Right ventricle myocardium inferior (tissue), 1 donor: ENCODE measurements around the gene HOXC12. TPM values are rescaled to one million over a fixed set of nuclear protein-coding genes. Genes with fewer than 3 reads are reported as not detected.

ENCODE experiments used
- ATAC-seq: fragments of 200-7000 bp; cut with Tn5 transposase; one replicate; pipeline ENCODE4 v1.9.1; 2020; ENCODE audit warnings: mild to moderate bottlenecking, moderate library complexity
- DNase-seq: peaks from one replicate; pipeline ENCODE4 v3.0.0; 2021; ENCODE audit errors: missing footprints
- intact Hi-C: fragments of 100-400 bp; cut with DNase I; formaldehyde crosslinking; loops from one replicate; pipeline ENCODE4 v1.11.0; 2022
- long read RNA-seq: library from polyadenylated mRNA; unstranded; transcript quantifications from one replicate; pipeline ENCODE4 v2.0.0, GENCODE V29; 2021
- total RNA-seq: library from RNA; stranded (reverse); fragmentation: NEBNext Ultra II Directional; extraction: Animal tissue kit (Norgen Biotek cat#: 25700); gene quantifications from one replicate; pipeline ENCODE4 v1.2.1, GENCODE V29; 2021
- donor health status: DM: no; HTN: yes; CAD: no; lungs with severe emphysema.

The HOXC12 gene
- not detected for total RNA-seq
- long read RNA-seq = 0 reads

GRCh38 chr12:53954694-53955035 lies at the start of gene HOXC12:
Gene HOXC12 (plus strand): TSS chr12:53954903. CDS start chr12:53954930, 27 bp downstream.
- no peak for ATAC-seq
- no peak for DNase-seq
- intact Hi-C loops = no loop called here

- DNase-seq = no peak
- intact Hi-C loops = no loop called here
- ATAC-seq = no peak
Measured at GRCh38 chr12:53907103-53907502, 47.6 kb upstream of the HOXC12 start.

DNA sequence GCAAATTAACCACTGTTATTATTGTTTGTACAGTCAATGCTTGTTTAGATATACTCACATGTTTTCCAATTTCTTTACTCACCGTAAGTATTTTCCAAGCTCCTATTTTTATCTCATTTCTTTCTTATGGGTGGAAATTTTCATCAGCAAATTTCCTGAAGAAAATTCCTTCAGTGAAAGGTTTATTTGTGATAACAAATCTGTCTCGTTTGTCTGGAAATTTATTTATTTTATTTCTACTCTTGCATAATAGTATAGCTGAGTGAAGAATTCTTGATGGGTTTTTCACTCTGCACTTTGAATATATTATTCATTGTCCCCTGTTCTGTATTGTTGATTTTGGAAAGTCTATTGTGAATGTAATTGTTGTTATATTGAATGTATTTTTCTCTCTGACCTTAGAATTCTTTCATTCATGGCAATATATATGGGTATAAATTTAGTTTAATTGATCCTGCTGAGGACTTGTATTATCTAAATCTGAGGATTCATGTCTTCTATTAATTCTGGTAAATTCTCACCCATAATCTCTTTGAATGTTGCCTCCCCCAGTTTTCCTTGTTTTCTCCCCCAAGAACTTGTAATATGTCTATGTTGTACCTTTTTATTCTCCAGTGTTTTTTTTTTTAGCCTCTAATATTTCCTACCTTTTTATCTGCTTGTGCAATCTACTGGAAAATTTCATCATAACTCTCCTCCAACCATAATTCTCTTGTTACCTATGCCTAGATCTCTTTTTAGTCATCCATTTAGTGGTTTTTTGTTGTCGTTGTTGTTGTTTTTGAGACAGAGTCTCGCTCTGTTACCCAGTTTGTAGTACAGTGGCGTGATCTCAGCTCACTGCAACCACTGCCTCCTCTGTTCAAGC lies 37.7 kb upstream of the HOXC12 start:
- no peak for DNase-seq
- no peak for ATAC-seq
- intact Hi-C loops = no loop called here

GRCh38 chr12:53924521-53925405 lies 29.9 kb upstream of the HOXC12 start:
- DNase-seq = no peak

DNA sequence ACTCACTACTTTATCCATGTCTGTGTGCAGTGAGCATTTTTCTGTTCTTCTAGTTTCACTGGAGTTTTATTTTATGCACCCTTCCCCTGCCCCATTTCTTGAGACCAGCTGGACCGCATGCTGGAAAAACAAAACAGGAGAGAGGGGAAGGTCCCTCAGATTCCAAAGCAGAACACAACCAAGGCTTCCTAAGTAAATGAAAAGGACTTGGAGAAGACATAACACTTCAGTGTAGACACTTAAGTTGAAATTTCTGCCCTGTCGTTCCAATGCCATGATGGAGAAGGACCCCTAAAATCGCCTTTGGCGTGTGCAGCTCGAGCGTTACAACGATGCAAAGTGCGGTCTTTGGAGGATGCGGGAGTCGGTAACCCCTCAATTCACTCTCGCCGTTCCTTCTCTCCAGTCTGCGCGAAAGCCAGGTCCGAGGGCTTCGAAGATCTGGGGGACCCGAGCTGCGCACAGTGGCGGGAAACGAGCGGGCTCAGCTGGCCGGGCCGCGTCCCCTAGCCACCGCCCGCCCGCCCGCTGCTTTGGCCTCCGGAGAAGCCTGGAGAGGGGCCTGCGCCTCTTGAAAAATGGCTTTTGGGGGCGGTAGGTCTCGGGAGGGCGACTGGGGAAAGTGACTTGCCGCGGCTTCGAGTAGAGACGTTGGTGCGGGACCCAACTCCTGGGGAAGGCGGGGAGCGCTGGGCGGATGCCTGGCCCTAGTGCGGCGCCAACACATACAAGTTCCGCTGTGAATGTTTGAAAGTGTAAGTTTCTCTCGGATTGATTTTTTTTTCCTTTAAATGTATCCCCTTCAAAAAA lies 27.3 kb upstream of the HOXC12 start:
- intact Hi-C loops = no loop called here
- ATAC-seq (no peak), DNase-seq (no peak)

More at GRCh38 chr12:53924521-53925405, 29.9 kb upstream of the HOXC12 start:
- no peak for ATAC-seq
- intact Hi-C loops = no loop called here

- intact Hi-C loops = no loop called here
- ATAC-seq (no peak), DNase-seq (no peak)
Measured at GRCh38 chr12:53928054-53928835, 26.5 kb upstream of the HOXC12 start.

- intact Hi-C loops = no loop called here
- DNase-seq (no peak), ATAC-seq (no peak)
Measured at GRCh38 chr12:53929527-53929926, 25.2 kb upstream of the HOXC12 start.

DNA sequence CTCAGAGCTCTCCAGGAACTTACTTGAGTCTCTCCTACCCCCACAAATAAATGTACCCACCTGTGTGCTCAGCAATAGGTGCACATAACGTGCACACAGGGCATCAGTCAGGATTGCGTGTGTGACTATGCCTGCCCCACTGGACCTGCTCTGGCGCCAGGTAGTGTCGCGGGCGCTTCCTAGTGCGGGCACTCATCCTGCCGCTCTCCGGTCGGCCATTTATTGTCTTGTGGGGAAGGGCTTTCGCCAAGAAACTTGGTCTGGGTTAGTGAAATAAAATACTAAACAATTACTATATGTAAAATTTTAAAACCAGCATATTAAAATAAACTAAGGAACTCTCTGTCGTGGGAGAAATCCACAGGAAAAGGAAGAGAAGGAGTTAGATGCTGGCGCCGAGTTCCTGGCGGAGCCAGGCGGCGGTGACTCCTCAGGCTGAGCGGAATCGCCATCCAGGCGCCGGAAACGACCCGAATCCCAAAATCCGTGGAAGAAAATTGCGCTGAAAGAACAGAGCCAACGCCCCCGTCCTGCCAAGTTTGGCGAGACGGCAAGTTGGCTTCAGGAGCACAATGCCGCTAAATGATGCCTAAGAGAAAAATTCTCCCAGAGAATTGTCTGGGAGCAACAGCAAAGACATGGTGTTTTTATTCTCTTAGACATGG lies 24.0 kb upstream of the HOXC12 start:
- intact Hi-C loops = no loop called here
- DNase-seq (no peak), ATAC-seq (no peak)

DNA sequence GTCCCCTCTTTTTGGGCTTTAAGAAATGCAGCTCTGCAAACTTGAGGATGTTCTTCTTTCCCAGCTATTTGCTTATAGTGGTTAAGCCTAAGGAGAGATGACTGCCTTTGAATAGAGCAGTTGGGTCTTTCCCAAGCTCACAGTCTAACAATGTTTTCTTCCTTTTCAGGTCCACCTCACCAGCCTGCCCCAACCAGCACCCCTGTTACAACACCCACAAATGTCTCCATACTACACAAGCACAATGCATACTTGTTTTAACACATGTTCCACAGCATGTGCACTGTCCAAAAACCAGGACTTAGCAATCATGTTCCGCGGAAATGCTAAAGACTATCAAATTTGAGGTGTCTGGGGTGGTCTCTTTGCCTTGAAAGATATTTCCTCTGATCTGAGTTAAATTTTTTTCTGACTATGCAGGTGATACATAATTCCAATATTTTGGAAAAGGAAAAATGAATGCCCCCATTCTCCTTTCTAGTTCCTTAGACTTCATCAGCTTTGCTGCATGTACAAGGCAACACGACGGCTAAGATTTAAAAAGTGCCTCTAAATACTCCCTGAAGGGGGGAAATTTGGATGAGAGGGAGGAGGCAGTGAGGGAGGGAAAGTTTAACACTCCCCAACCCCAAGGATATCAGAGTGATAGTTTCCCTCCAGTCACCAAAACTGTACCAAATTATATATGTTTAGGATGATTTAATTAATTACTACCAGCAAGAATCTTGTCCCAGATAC lies 22.7 kb upstream of the HOXC12 start:
- no peak for ATAC-seq
- no peak for DNase-seq
- intact Hi-C loops = no loop called here

- ATAC-seq = no peak
- intact Hi-C loops = no loop called here
- DNase-seq = no peak
Measured at GRCh38 chr12:53932915-53933314, 21.8 kb upstream of the HOXC12 start.

DNA sequence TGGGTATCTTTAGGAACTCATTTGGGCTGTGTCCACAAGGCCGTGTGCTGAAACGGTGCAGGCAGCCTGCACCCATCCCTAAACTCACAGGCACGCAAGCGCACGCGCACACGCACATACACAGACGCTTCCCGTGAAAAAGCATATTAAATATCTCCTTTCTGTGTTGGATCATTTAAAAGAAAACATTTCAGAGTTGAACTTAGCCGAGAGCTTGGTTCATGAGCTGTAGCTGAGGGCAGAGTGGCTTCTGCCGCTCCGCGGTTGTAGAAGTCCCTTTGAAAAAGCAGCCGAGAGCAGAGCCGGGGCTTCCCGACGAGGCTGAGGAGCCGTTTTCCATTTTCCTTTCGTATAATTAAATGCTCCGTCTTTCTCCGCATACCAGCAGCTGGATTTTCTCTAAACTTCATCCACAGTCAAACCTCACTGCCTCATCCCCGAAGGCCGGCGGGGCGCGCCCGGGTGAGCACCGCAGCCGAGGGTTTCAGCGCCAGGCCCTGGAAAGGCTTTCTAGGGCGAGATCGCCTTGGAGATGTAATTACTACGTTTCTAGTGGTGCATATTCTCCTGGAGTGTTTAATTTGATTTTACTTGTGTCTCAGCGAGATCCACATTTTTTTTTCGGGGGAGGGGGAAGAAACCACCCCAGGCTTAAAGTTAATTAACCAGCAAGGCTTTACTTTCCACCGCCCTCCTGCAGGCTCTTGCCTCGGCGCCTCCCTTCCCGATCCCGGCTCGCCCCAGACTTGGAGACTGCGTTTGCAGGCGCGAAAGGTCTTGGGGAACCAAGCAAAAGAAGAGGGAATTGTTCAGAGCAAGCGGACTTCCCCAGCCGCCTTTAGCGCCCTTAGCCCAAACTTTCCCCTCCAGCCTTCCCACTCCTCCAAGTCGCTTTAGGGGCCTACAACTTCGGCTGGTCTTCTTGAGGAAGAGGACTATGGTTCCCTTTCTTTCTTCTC lies 19.0 kb upstream of the HOXC12 start:
- intact Hi-C loops = no loop called here
- no peak for ATAC-seq
- DNase-seq = no peak

DNA sequence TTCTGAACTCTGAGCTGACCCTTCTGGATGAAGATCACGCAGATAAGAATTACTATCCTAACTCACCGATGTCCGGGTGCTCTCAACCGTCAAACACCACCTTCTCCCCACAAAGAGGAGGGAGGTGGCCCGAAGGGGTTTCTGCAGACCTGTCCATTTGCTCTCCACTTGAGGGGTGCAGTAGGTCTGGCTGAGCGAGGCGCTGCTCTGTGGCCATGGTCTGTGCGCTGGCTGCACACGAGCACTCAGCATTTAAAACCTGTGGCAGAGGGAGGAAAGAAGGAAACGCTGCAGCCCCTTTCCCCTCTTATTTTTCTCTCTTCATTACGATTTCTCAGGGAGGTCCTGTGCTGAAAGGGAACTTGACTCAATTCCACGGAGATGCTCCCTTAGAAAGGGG lies 17.6 kb upstream of the HOXC12 start:
- ATAC-seq (no peak), DNase-seq (no peak)
- intact Hi-C loops = no loop called here

DNA sequence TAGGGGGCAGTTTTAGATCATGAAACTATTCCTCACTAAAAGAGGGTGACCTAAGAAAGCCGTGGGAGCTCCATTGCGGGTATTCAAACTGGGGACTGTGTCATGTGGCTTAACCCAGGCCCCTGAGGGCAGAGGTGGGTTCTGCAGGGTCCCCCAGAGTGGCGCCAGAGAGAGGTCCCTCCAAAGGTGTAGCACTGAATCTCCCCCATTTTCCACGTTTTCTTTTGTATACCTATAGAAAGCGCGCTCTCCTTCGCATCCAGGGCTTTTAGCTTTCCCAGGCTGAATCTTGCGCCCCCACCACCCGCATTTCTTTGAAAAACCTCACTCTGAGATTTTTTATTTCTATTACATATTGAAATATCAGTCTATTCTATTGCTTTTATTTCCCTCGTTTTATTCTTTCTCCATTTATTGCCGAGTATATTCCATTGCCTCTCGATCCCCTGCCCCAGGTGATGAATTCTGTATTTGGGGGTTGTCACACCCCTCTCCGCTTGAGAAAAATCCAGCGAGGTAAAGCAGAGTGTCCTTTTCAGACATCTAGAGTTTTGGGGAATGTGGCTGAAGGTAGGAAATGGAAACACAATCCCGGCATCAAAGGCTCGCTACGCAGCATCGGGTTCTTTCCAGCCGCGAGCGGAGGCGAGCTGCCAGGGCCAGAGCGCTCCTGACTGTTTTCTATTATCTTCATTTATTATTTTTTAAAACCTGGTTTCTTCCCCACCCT lies 16.9 kb upstream of the HOXC12 start:
- intact Hi-C loops = no loop called here
- DNase-seq (no peak), ATAC-seq (no peak)

GRCh38 chr12:53938326-53939140 lies 16.2 kb upstream of the HOXC12 start, which contains the start of gene HOXC13:
Gene HOXC13 (plus strand): TSS chr12:53938831. CDS start chr12:53938907, 76 bp downstream.
- ATAC-seq (no peak), DNase-seq (no peak)
- intact Hi-C loops = no loop called here
